GM12878 (cell line): Measurements from ENCODE around the gene CDKL4. TPM values are rescaled to one million over a fixed set of nuclear protein-coding genes. Genes with fewer than 3 reads are reported as not detected.
"Not testable (repeated sequence)": the region's sequence is repeated elsewhere in the genome, so short reads cannot be mapped to it uniquely, and the experiment has no call there.

Experiments
- ATAC-seq: fragments of 200-7000 bp; cut with Tn5 transposase; 3 replicates; pipeline ENCODE4 v1.9.1; 2020; ENCODE audit warnings: mild to moderate bottlenecking, moderate library complexity
- BruUV-seq: library from RNA; stranded (reverse); fragments of 400-500 nt; replicated peaks from 2 replicates; lab custom pipeline; 2021; lab: Mats Ljungman, UMichigan
- CTCF ChIA-PET: fragments of 300-600 bp; sonication (Branson Sonifier 250); formaldehyde crosslinking; extraction: SDS; loops from one replicate; lab custom pipeline; 2021; ENCODE audit warnings: inconsistent platforms; lab: Yijun Ruan, JAX
- POLR2A ChIA-PET: fragments of 350-600 bp; formaldehyde crosslinking; extraction: SDS; loops from one replicate; lab custom pipeline; 2021; ENCODE audit warnings: inconsistent platforms; lab: Charles Lee
- RAD21 ChIA-PET: fragments of 300-600 bp; sonication (Branson Sonifier 250); formaldehyde crosslinking; loops from one replicate; lab custom pipeline; 2023; ENCODE audit warnings: antibody characterized with exemption; ENCODE audit not compliant: unreplicated experiment; lab: Charles Lee
- SMC1A ChIA-PET: fragments of 300-600 bp; sonication (Branson Sonifier 250); formaldehyde crosslinking; loops from one replicate; lab custom pipeline; 2023; ENCODE audit not compliant: unreplicated experiment, uncharacterized antibody; lab: Charles Lee
- DNase-seq: peaks from one replicate; pipeline ENCODE4 v3.0.0-alpha.2; 2011; ENCODE audit warnings: low read depth, low spot score
- FAIRE-seq: peaks from 3 replicates; lab custom pipeline; 2011; peaks lifted over from hg19 to GRCh38; lab: Jason Lieb, UNC
- H2AFZ ChIP-seq: 2 replicates; pipeline ENCODE4 v1.6.0; 2011; ENCODE audit warnings: low read depth, low read length, control low read depth; ENCODE audit not compliant: control insufficient read depth
- H3K27ac ChIP-seq: 2 replicates; pipeline ENCODE4 v1.5.1; 2011; ENCODE audit warnings: control low read depth; ENCODE audit not compliant: control insufficient read depth, insufficient read depth
- H3K27me3 ChIP-seq, 2 experiments: replicated peaks in 1 of 2; 2 replicates each; pipeline versions ENCODE4 v1.6.0 to v1.6.1; 2011; ENCODE audit warnings: low read length in 1 of 2; ENCODE audit not compliant: control insufficient read depth in 2 of 2, insufficient read depth in 2 of 2
- H3K36me3 ChIP-seq, 2 experiments: 2 replicates each; pipeline ENCODE4 v1.5.1; 2011; ENCODE audit warnings: low read length in 1 of 2; ENCODE audit not compliant: control insufficient read depth in 2 of 2, insufficient read depth in 2 of 2
- H3K4me1 ChIP-seq: 2 replicates; pipeline ENCODE4 v1.6.1; 2011; ENCODE audit warnings: mild to moderate bottlenecking, low read length, moderate library complexity, mixed read lengths; ENCODE audit not compliant: control insufficient read depth, insufficient read depth
- H3K4me2 ChIP-seq: 2 replicates; pipeline ENCODE4 v1.6.0; 2011; ENCODE audit warnings: control low read depth; ENCODE audit not compliant: control insufficient read depth, insufficient read depth
- H3K4me3 ChIP-seq: fragments of 200-600 bp; sonication (generic); 2 replicates; pipeline ENCODE4 v1.5.1; 2016
- H3K79me2 ChIP-seq: 2 replicates; pipeline ENCODE4 v1.6.0; 2011; ENCODE audit warnings: low read length; ENCODE audit not compliant: control insufficient read depth, insufficient read depth
- H3K9ac ChIP-seq: 2 replicates; pipeline ENCODE4 v1.8.0; 2011; ENCODE audit warnings: low read length, control low read depth, mixed read lengths; ENCODE audit not compliant: control insufficient read depth, insufficient read depth
- H3K9me3 ChIP-seq: replicated peaks from 3 replicates; pipeline ENCODE4 v1.5.1; 2011; ENCODE audit warnings: mild to moderate bottlenecking, low read length; ENCODE audit not compliant: control insufficient read depth, insufficient read depth
- H4K20me1 ChIP-seq: 2 replicates; pipeline ENCODE4 v1.6.0; 2011; ENCODE audit not compliant: control insufficient read depth, insufficient read depth
- SIN3A ChIP-seq: IDR thresholded peaks from 2 replicates; pipeline ENCODE4 v1.6.1; 2012; ENCODE audit warnings: low read depth, low read length, improper control_type of control experiment
- SREBF2 ChIP-seq: IDR thresholded peaks from 2 replicates; pipeline ENCODE4 v1.6.1; 2012; ENCODE audit warnings: mild to moderate bottlenecking, low read length
- STAT3 ChIP-seq: IDR thresholded peaks from 2 replicates; pipeline ENCODE4 v1.6.1; 2011; ENCODE audit warnings: low read depth, low read length, improper control_type of control experiment
- SUPT20H ChIP-seq: IDR thresholded peaks from 2 replicates; pipeline ENCODE4 v1.6.1; 2011; ENCODE audit warnings: low read depth, mild to moderate bottlenecking, low read length, moderate library complexity, borderline replicate concordance; ENCODE audit not compliant: control insufficient read depth
- WGBS: methylation state at CpG from one replicate; pipeline ENCODE4 v1.1.6; 2016; ENCODE audit warnings: low lambda C conversion rate; ENCODE audit not compliant: insufficient replicate concordance, insufficient coverage; ENCODE audit errors: missing lambda C conversion rate; 5-methylcytosine and 5-hydroxymethylcytosine counted together
- in situ Hi-C: fragments of 300-500 bp; cut with MboI; formaldehyde crosslinking; loops from 9 replicates; pipeline ENCODE4 v1.14.3; 2018; ENCODE audit warnings: mixed read lengths
- intact Hi-C: fragments of 100-400 bp; cut with micrococcal nuclease; formaldehyde crosslinking; loops from one replicate; pipeline ENCODE4 v1.14.2; 2022; ENCODE audit not compliant: unreplicated experiment
- polyA plus RNA-seq, 11 experiments: library from polyadenylated mRNA; depleted of rRNA in 4 of 11; unstranded in 6 of 11; stranded (reverse) in 5 of 11; fragments of >200 nt; fragmentation: Nextera tagmentation in 4 of 11; fragmentation: Illumina TruSeq in 1 of 11; extraction: Ambion mirVana in 4 of 11; extraction: Trizol in 1 of 11; gene quantifications; 1 replicate in 1 of 11; 2 replicates in 10 of 11; pipeline versions ENCODE4 v1.2.1 to v1.2.3, GENCODE V29; 2011 to 2016; ENCODE audit warnings: inconsistent platforms in 2 of 11, missing spikeins in 2 of 11, low read depth in 1 of 11
- total RNA-seq, 4 experiments: library from RNA; depleted of rRNA in 3 of 4; stranded (reverse); fragments of >200 nt in 3 of 4; fragmentation: Illumina TruSeq in 1 of 4; extraction: Trizol in 1 of 4; gene quantifications; 2 replicates each; pipeline versions ENCODE4 v1.2.1 to v1.2.3, GENCODE V29; 2013 to 2021
- TF ChIP-seq, protein P1 (sequence below): IDR thresholded peaks from 2 replicates; pipeline ENCODE4 v1.6.1; 2011; ENCODE audit warnings: mild to moderate bottlenecking, low read depth, low read length, moderate library complexity; ENCODE audit not compliant: insufficient replicate concordance

The CDKL4 gene
- total and polyA plus RNA-seq, 10 of the 15 experiments (the other 5 are each of a cell fraction or from before 2014, with no cell fraction given) = not detected

DNA sequence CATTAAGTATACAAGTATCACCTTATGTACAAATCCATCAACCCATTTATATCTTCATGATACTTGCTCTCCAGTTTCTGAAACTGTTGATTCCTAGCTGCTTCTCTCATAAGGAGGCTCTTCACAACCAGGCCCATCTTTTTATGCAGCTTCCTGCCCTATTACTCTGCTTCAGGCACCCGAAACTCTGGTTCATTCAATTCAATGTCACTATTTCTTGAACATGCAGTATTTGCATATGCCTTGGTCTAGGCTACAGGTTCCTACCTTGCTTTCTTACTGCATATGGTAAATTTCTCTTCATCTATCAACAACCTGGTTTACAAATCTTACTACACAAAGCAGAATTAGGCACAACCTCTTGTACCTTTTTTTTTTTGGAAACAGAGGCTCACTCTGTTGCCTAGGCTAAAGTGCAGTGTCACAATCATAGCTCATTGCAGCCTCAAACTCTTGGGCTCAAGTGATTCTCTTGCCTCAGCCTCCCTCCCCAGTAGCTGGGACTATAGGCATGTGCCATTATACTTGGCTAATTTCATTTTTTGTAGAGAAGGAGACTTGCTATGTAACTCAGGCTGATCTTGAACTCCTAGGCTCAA is 2.7 kb upstream of the CDKL4 start (continued):
- TF ChIP-seq, protein P1, sequence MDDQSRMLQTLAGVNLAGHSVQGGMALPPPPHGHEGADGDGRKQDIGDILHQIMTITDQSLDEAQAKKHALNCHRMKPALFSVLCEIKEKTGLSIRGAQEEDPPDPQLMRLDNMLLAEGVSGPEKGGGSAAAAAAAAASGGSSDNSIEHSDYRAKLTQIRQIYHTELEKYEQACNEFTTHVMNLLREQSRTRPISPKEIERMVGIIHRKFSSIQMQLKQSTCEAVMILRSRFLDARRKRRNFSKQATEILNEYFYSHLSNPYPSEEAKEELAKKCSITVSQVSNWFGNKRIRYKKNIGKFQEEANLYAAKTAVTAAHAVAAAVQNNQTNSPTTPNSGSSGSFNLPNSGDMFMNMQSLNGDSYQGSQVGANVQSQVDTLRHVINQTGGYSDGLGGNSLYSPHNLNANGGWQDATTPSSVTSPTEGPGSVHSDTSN = no peak
- TF ChIP-seq SIN3A = no peak
- TF ChIP-seq SREBF2 = no peak
- TF ChIP-seq STAT3 = no peak
- TF ChIP-seq SUPT20H = no peak

DNA sequence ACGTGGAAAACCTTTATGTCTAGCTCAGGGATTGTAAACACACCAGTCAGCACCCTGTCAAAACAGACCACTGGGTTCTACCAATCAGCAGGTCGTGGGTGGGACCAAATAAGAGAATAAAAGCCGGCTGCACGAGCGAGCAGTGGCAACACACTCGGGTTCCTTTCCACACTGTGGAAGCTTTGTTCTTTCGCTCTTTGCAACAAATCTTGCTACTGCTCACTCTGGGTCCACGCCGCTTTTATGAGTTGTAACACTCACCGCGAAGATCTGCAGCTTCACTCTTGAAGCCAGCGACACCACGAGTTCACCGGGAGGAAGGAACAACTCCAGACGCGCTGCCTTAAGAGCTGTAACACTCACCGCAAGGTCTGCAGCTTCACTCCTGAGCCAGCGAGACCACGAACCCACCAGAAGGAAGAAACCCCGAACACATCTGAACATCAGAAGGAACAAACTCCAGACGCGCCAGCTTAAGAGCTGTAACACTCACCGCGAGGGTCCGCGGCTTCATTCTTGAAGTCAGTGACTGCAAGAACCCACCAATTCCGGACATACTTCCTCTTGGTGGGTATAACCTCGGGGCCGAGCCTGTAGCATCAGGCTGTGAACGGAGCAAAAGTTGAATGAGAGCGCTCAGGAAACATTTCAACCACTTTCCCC is 1.3 kb upstream of the CDKL4 start:
- H3K79me2 ChIP-seq, H3K27me3 ChIP-seq, SMC1A ChIA-PET, BruUV-seq, H3K27ac ChIP-seq, ATAC-seq, POLR2A ChIA-PET, intact Hi-C loops, H3K9ac ChIP-seq, H3K4me3 ChIP-seq, H3K9me3 ChIP-seq, DNase-seq, FAIRE-seq, in situ Hi-C loops, H3K36me3 ChIP-seq, H3K4me1 ChIP-seq, RAD21 ChIA-PET, H4K20me1 ChIP-seq: not testable (repeated sequence)
- CTCF ChIA-PET = interaction anchor here (0.7 to 2.0 kb wide), 3 partner anchors 17 to 297 kb away, joined by 3 to 7 read pairs (median 5); no protein-coding TSS in a partner anchor
- Histone ChIP-seq H2AFZ (peak overlapping the region; percentile 11; the same call in 1 of the 2 replicates), H3K4me2 (0 out of 2 replicates have a peak overlapping the region, but pooled peaks have one; percentile 33)
- WGBS = 51% methylated on average over 31 of the region's 31 CpGs

DNA sequence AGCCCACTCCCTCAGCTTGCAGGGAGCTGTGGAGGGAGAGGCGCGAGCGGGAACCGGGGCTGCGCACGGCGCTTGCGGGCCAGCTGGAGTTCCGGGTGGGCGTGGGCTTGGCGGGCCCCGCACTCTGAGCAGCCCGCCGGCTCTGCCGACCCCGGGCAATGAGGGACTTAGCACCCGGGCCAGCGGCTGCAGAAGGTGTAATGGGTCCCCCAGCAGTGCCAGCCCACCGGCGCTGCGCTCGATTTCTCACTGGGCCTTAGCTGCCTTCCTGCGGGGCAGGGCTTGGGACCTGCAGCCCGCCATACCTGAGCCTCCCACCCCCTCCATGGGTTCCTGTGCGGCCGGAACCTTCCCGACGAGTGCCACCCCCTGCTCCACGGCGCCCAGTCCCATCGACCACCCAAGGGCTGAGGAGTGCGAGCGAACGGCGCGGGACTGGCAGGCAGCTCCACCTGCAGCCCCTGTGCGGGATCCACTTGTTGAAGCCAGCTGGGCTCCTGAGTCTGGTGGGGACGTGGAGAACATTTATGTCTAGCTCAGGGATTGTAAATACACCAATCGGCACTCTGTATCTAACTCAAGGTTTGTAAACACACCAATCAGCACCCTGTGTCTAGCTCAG is 582 bp upstream of the CDKL4 start:
- 80% methylated on average over 38 of the region's 39 CpGs for WGBS
- in situ Hi-C loops, RAD21 ChIA-PET: not testable (repeated sequence)

More for the DNA sequence above, 582 bp upstream of the CDKL4 start:
- H3K27me3 ChIP-seq, ATAC-seq, POLR2A ChIA-PET, H3K36me3 ChIP-seq, BruUV-seq, DNase-seq, FAIRE-seq, H4K20me1 ChIP-seq, H2AFZ ChIP-seq, SMC1A ChIA-PET, H3K9me3 ChIP-seq, intact Hi-C loops, H3K9ac ChIP-seq, H3K27ac ChIP-seq, H3K79me2 ChIP-seq, H3K4me2 ChIP-seq, H3K4me1 ChIP-seq, H3K4me3 ChIP-seq: not testable (repeated sequence)
- CTCF ChIA-PET = interaction anchor here (0.7 to 1.4 kb wide), 2 partner anchors 16 to 132 kb away, joined by 3 to 5 read pairs; no protein-coding TSS in a partner anchor
